K562 (cell line): ENCODE results near the gene OR2B3. TPM values are rescaled to one million over a fixed set of nuclear protein-coding genes. Genes with fewer than 3 reads are reported as not detected.

ENCODE experiments used
- ESRRB ChIP-seq: fragments of 250-450 bp; sonication (Bioruptor Pico); IDR thresholded peaks from 2 replicates; pipeline ENCODE4 v1.5.0; 2020; ENCODE audit warnings: mild to moderate bottlenecking, moderate library complexity, borderline replicate concordance
- MITF ChIP-seq: IDR thresholded peaks from 2 replicates; pipeline ENCODE4 v1.6.1; 2014; ENCODE audit warnings: antibody characterized with exemption
- POLR2AphosphoS2 ChIP-seq: IDR thresholded peaks from 2 replicates; pipeline ENCODE4 v1.6.1; 2012; ENCODE audit warnings: low read length, improper control_type of control experiment
- RFX1 ChIP-seq: fragments of 450-650 bp; IDR thresholded peaks from 2 replicates; pipeline ENCODE4 v1.6.1; 2016; ENCODE audit warnings: mild to moderate bottlenecking, moderate library complexity
- SUPT5H ChIP-seq: fragments of 450-650 bp; IDR thresholded peaks from 2 replicates; pipeline ENCODE4 v1.6.1; 2016
- TEAD4 ChIP-seq, 2 experiments: sonication (generic) in 1 of 2; formaldehyde crosslinking in 1 of 2; IDR thresholded peaks; 2 replicates each; pipeline versions ENCODE4 v1.6.1 to v1.8.0; 2012 to 2022; ENCODE audit warnings: borderline replicate concordance in 1 of 2, inconsistent platforms in 1 of 2, low read length in 1 of 2, mild to moderate bottlenecking in 1 of 2, missing genetic modification reagents in 1 of 2
- ZNF175 ChIP-seq: fragments of 200-800 bp; sonication (Bioruptor generic); IDR thresholded peaks from 2 replicates; pipeline ENCODE4 v1.6.1; 2016; ENCODE audit warnings: low read depth, mild to moderate bottlenecking, missing genetic modification characterization, missing compliant biosample characterization
- polyA plus RNA-seq, 8 experiments: library from polyadenylated mRNA; depleted of rRNA in 4 of 8; stranded (reverse) in 5 of 8; unstranded in 3 of 8; fragments of >200 nt; fragmentation: Nextera tagmentation in 2 of 8; fragmentation: Illumina TruSeq in 1 of 8; extraction: Ambion mirVana in 2 of 8; extraction: Trizol in 1 of 8; gene quantifications; 2 replicates each; pipeline versions ENCODE4 v1.2.1 to v1.2.3, GENCODE V29; 2011 to 2014; ENCODE audit warnings: inconsistent platforms in 1 of 8, missing spikeins in 1 of 8
- total RNA-seq, 7 experiments: library from RNA; depleted of rRNA in 6 of 7; stranded (reverse); fragments of >200 nt in 6 of 7; fragmentation: Illumina TruSeq in 2 of 7; extraction: Trizol in 2 of 7; gene quantifications; 2 replicates each; pipeline versions ENCODE4 v1.2.1 to v1.2.3, GENCODE V29; 2011 to 2021; ENCODE audit warnings: low replicate concordance in 1 of 7
- TF ChIP-seq, protein P1 (sequence below): fragments of 450-650 bp; IDR thresholded peaks from 2 replicates; pipeline ENCODE4 v1.6.1; 2014; ENCODE audit warnings: low read depth, mild to moderate bottlenecking, moderate library complexity, borderline replicate concordance
- TF ChIP-seq, protein P2 (sequence below), 2 experiments: fragments of 250-450 bp in 1 of 2; fragments of 450-650 bp in 1 of 2; sonication (Bioruptor Pico) in 1 of 2; IDR thresholded peaks; 2 replicates each; pipeline versions ENCODE4 v1.6.1 to v1.8.0; 2016 to 2021; ENCODE audit warnings: mild to moderate bottlenecking in 2 of 2, moderate library complexity in 2 of 2, missing compliant biosample characterization in 1 of 2, missing genetic modification characterization in 1 of 2
- TF ChIP-seq, protein P3 (sequence below): fragments of 200-600 bp; sonication (generic); IDR thresholded peaks from one replicate; pipeline ENCODE4 v1.6.1; 2012; ENCODE audit warnings: mild to moderate bottlenecking, low read depth, low read length, inconsistent platforms

OR2B3 gene
- total and polyA plus RNA-seq, 9 of the 15 experiments (the other 6 are each of a cell fraction or from before 2014, with no cell fraction given): not detected

GRCh38 chr6:29071831-29072723 lies 15.0 kb downstream of the OR2B3 start (continued):
- no peak for TF ChIP-seq MITF
- TF ChIP-seq SUPT5H: no peak
- TF ChIP-seq, protein P1, sequence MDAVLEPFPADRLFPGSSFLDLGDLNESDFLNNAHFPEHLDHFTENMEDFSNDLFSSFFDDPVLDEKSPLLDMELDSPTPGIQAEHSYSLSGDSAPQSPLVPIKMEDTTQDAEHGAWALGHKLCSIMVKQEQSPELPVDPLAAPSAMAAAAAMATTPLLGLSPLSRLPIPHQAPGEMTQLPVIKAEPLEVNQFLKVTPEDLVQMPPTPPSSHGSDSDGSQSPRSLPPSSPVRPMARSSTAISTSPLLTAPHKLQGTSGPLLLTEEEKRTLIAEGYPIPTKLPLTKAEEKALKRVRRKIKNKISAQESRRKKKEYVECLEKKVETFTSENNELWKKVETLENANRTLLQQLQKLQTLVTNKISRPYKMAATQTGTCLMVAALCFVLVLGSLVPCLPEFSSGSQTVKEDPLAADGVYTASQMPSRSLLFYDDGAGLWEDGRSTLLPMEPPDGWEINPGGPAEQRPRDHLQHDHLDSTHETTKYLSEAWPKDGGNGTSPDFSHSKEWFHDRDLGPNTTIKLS: no peak
- TF ChIP-seq TEAD4 (IDR thresholded peaks at IDR 0.05; ENCODE audit: low read length): no peak
- TF ChIP-seq TEAD4 (CRISPR knock-in tag; IDR thresholded peaks at IDR 0.05; ENCODE audit: borderline replicate concordance): no peak
- no peak for TF ChIP-seq ZNF175
- no peak for TF ChIP-seq ESRRB
- no peak for TF ChIP-seq POLR2AphosphoS2
- TF ChIP-seq, protein P2, sequence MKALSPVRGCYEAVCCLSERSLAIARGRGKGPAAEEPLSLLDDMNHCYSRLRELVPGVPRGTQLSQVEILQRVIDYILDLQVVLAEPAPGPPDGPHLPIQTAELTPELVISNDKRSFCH (CRISPR knock-in tag; IDR thresholded peaks at IDR 0.05): no peak
- TF ChIP-seq, protein P2 (tag; IDR thresholded peaks at IDR 0.05): no peak
- TF ChIP-seq, protein P3, sequence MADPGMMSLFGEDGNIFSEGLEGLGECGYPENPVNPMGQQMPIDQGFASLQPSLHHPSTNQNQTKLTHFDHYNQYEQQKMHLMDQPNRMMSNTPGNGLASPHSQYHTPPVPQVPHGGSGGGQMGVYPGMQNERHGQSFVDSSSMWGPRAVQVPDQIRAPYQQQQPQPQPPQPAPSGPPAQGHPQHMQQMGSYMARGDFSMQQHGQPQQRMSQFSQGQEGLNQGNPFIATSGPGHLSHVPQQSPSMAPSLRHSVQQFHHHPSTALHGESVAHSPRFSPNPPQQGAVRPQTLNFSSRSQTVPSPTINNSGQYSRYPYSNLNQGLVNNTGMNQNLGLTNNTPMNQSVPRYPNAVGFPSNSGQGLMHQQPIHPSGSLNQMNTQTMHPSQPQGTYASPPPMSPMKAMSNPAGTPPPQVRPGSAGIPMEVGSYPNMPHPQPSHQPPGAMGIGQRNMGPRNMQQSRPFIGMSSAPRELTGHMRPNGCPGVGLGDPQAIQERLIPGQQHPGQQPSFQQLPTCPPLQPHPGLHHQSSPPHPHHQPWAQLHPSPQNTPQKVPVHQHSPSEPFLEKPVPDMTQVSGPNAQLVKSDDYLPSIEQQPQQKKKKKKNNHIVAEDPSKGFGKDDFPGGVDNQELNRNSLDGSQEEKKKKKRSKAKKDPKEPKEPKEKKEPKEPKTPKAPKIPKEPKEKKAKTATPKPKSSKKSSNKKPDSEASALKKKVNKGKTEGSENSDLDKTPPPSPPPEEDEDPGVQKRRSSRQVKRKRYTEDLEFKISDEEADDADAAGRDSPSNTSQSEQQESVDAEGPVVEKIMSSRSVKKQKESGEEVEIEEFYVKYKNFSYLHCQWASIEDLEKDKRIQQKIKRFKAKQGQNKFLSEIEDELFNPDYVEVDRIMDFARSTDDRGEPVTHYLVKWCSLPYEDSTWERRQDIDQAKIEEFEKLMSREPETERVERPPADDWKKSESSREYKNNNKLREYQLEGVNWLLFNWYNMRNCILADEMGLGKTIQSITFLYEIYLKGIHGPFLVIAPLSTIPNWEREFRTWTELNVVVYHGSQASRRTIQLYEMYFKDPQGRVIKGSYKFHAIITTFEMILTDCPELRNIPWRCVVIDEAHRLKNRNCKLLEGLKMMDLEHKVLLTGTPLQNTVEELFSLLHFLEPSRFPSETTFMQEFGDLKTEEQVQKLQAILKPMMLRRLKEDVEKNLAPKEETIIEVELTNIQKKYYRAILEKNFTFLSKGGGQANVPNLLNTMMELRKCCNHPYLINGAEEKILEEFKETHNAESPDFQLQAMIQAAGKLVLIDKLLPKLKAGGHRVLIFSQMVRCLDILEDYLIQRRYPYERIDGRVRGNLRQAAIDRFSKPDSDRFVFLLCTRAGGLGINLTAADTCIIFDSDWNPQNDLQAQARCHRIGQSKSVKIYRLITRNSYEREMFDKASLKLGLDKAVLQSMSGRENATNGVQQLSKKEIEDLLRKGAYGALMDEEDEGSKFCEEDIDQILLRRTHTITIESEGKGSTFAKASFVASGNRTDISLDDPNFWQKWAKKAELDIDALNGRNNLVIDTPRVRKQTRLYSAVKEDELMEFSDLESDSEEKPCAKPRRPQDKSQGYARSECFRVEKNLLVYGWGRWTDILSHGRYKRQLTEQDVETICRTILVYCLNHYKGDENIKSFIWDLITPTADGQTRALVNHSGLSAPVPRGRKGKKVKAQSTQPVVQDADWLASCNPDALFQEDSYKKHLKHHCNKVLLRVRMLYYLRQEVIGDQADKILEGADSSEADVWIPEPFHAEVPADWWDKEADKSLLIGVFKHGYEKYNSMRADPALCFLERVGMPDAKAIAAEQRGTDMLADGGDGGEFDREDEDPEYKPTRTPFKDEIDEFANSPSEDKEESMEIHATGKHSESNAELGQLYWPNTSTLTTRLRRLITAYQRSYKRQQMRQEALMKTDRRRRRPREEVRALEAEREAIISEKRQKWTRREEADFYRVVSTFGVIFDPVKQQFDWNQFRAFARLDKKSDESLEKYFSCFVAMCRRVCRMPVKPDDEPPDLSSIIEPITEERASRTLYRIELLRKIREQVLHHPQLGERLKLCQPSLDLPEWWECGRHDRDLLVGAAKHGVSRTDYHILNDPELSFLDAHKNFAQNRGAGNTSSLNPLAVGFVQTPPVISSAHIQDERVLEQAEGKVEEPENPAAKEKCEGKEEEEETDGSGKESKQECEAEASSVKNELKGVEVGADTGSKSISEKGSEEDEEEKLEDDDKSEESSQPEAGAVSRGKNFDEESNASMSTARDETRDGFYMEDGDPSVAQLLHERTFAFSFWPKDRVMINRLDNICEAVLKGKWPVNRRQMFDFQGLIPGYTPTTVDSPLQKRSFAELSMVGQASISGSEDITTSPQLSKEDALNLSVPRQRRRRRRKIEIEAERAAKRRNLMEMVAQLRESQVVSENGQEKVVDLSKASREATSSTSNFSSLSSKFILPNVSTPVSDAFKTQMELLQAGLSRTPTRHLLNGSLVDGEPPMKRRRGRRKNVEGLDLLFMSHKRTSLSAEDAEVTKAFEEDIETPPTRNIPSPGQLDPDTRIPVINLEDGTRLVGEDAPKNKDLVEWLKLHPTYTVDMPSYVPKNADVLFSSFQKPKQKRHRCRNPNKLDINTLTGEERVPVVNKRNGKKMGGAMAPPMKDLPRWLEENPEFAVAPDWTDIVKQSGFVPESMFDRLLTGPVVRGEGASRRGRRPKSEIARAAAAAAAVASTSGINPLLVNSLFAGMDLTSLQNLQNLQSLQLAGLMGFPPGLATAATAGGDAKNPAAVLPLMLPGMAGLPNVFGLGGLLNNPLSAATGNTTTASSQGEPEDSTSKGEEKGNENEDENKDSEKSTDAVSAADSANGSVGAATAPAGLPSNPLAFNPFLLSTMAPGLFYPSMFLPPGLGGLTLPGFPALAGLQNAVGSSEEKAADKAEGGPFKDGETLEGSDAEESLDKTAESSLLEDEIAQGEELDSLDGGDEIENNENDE: no peak
- TF ChIP-seq RFX1: no peak
